GM12878 (cell line): Measurements from ENCODE around the gene FAM193B. TPM values are rescaled to one million over a fixed set of nuclear protein-coding genes. Genes with fewer than 3 reads are reported as not detected.

ENCODE experiments used
- ATAC-seq: fragments of 200-7000 bp; cut with Tn5 transposase; 3 replicates; pipeline ENCODE4 v1.9.1; 2020; ENCODE audit warnings: mild to moderate bottlenecking, moderate library complexity
- BruUV-seq: library from RNA; stranded (reverse); fragments of 400-500 nt; replicated peaks from 2 replicates; lab custom pipeline; 2021; lab: Mats Ljungman, UMichigan
- CTCF ChIA-PET: fragments of 300-600 bp; sonication (Branson Sonifier 250); formaldehyde crosslinking; extraction: SDS; loops from one replicate; lab custom pipeline; 2021; ENCODE audit warnings: inconsistent platforms; lab: Yijun Ruan, JAX
- POLR2A ChIA-PET: fragments of 350-600 bp; formaldehyde crosslinking; extraction: SDS; loops from one replicate; lab custom pipeline; 2021; ENCODE audit warnings: inconsistent platforms; lab: Charles Lee
- RAD21 ChIA-PET: fragments of 300-600 bp; sonication (Branson Sonifier 250); formaldehyde crosslinking; loops from one replicate; lab custom pipeline; 2023; ENCODE audit warnings: antibody characterized with exemption; ENCODE audit not compliant: unreplicated experiment; lab: Charles Lee
- SMC1A ChIA-PET: fragments of 300-600 bp; sonication (Branson Sonifier 250); formaldehyde crosslinking; loops from one replicate; lab custom pipeline; 2023; ENCODE audit not compliant: unreplicated experiment, uncharacterized antibody; lab: Charles Lee
- DNase-seq: peaks from one replicate; pipeline ENCODE4 v3.0.0-alpha.2; 2011; ENCODE audit warnings: low read depth, low spot score
- FAIRE-seq: peaks from 3 replicates; lab custom pipeline; 2011; peaks lifted over from hg19 to GRCh38; lab: Jason Lieb, UNC
- H2AFZ ChIP-seq: 2 replicates; pipeline ENCODE4 v1.6.0; 2011; ENCODE audit warnings: low read depth, low read length, control low read depth; ENCODE audit not compliant: control insufficient read depth
- H3K27ac ChIP-seq: 2 replicates; pipeline ENCODE4 v1.5.1; 2011; ENCODE audit warnings: control low read depth; ENCODE audit not compliant: control insufficient read depth, insufficient read depth
- H3K27me3 ChIP-seq, 2 experiments: replicated peaks in 1 of 2; 2 replicates each; pipeline versions ENCODE4 v1.6.0 to v1.6.1; 2011; ENCODE audit warnings: low read length in 1 of 2; ENCODE audit not compliant: control insufficient read depth in 2 of 2, insufficient read depth in 2 of 2
- H3K36me3 ChIP-seq, 2 experiments: 2 replicates each; pipeline ENCODE4 v1.5.1; 2011; ENCODE audit warnings: low read length in 1 of 2; ENCODE audit not compliant: control insufficient read depth in 2 of 2, insufficient read depth in 2 of 2
- H3K4me1 ChIP-seq: 2 replicates; pipeline ENCODE4 v1.6.1; 2011; ENCODE audit warnings: mild to moderate bottlenecking, low read length, moderate library complexity, mixed read lengths; ENCODE audit not compliant: control insufficient read depth, insufficient read depth
- H3K4me2 ChIP-seq: 2 replicates; pipeline ENCODE4 v1.6.0; 2011; ENCODE audit warnings: control low read depth; ENCODE audit not compliant: control insufficient read depth, insufficient read depth
- H3K4me3 ChIP-seq: fragments of 200-600 bp; sonication (generic); 2 replicates; pipeline ENCODE4 v1.5.1; 2016
- H3K79me2 ChIP-seq: 2 replicates; pipeline ENCODE4 v1.6.0; 2011; ENCODE audit warnings: low read length; ENCODE audit not compliant: control insufficient read depth, insufficient read depth
- H3K9ac ChIP-seq: 2 replicates; pipeline ENCODE4 v1.8.0; 2011; ENCODE audit warnings: low read length, control low read depth, mixed read lengths; ENCODE audit not compliant: control insufficient read depth, insufficient read depth
- H3K9me3 ChIP-seq: replicated peaks from 3 replicates; pipeline ENCODE4 v1.5.1; 2011; ENCODE audit warnings: mild to moderate bottlenecking, low read length; ENCODE audit not compliant: control insufficient read depth, insufficient read depth
- H4K20me1 ChIP-seq: 2 replicates; pipeline ENCODE4 v1.6.0; 2011; ENCODE audit not compliant: control insufficient read depth, insufficient read depth
- ATF2 ChIP-seq: IDR thresholded peaks from 2 replicates; pipeline ENCODE4 v1.6.1; 2012; ENCODE audit warnings: low read length, inconsistent platforms
- BCL11A ChIP-seq: IDR thresholded peaks from 2 replicates; pipeline ENCODE4 v1.6.1; 2011; ENCODE audit warnings: low read depth, low read length
- BHLHE40 ChIP-seq, 2 experiments: fragments of 450-650 bp in 1 of 2; IDR thresholded peaks; 2 replicates each; pipeline ENCODE4 v1.6.1; 2011 to 2017; ENCODE audit warnings: low read depth in 2 of 2, borderline replicate concordance in 1 of 2, improper control_type of control experiment in 1 of 2, low read length in 1 of 2, mild to moderate bottlenecking in 1 of 2
- BMI1 ChIP-seq: fragments of 450-650 bp; IDR thresholded peaks from 2 replicates; pipeline ENCODE4 v1.6.1; 2016; ENCODE audit warnings: mild to moderate bottlenecking, moderate library complexity, borderline replicate concordance
- CBFB ChIP-seq: IDR thresholded peaks from 2 replicates; pipeline ENCODE4 v1.6.1; 2016; ENCODE audit warnings: antibody characterized with exemption, low read depth
- CREB1 ChIP-seq: IDR thresholded peaks from 2 replicates; pipeline ENCODE4 v1.6.1; 2012; ENCODE audit warnings: low read depth, mild to moderate bottlenecking, inconsistent platforms
- DPF2 ChIP-seq: fragments of 450-650 bp; IDR thresholded peaks from 2 replicates; pipeline ENCODE4 v1.6.1; 2017; ENCODE audit warnings: mild to moderate bottlenecking
- EGR1 ChIP-seq, 2 experiments: IDR thresholded peaks; 1 replicate in 1 of 2; 2 replicates in 1 of 2; pipeline ENCODE4 v1.6.1; 2011 to 2012; ENCODE audit warnings: low read depth in 2 of 2, low read length in 2 of 2, borderline replicate concordance in 1 of 2, mild to moderate bottlenecking in 1 of 2, moderate library complexity in 1 of 2
- EP300 ChIP-seq, 2 experiments: fragments of 150-350 bp in 1 of 2; IDR thresholded peaks; 2 replicates each; pipeline ENCODE4 v1.6.1; 2011 to 2012; ENCODE audit warnings: low read depth in 2 of 2, low read length in 2 of 2, borderline replicate concordance in 1 of 2, improper control_type of control experiment in 1 of 2, inconsistent platforms in 1 of 2; ENCODE audit not compliant: control insufficient read depth in 1 of 2
- HDGF ChIP-seq: fragments of 450-650 bp; IDR thresholded peaks from 2 replicates; pipeline ENCODE4 v1.6.1; 2016; ENCODE audit warnings: antibody characterized with exemption
- MYB ChIP-seq: fragments of 150-350 bp; IDR thresholded peaks from 2 replicates; pipeline ENCODE4 v1.6.1; 2014; ENCODE audit warnings: mild to moderate bottlenecking, low read depth, low read length, borderline replicate concordance
- NBN ChIP-seq: fragments of 450-650 bp; IDR thresholded peaks from 2 replicates; pipeline ENCODE4 v1.6.1; 2016
- PAX5 ChIP-seq: IDR thresholded peaks from 2 replicates; pipeline ENCODE4 v1.6.1; 2011; ENCODE audit warnings: low read depth, low read length, borderline replicate concordance
- POLR2AphosphoS5 ChIP-seq: IDR thresholded peaks from 2 replicates; pipeline ENCODE4 v1.6.1; 2011; ENCODE audit warnings: mild to moderate bottlenecking, low read length, inconsistent platforms
- POU2F2 ChIP-seq: IDR thresholded peaks from 3 replicates; pipeline ENCODE4 v1.6.1; 2011; ENCODE audit warnings: low read depth, mild to moderate bottlenecking, low read length, borderline replicate concordance
- TAF1 ChIP-seq: IDR thresholded peaks from 2 replicates; pipeline ENCODE4 v1.6.1; 2011; ENCODE audit warnings: mild to moderate bottlenecking, low read depth, low read length, borderline replicate concordance
- TCF12 ChIP-seq: IDR thresholded peaks from 2 replicates; pipeline ENCODE4 v1.6.1; 2011; ENCODE audit warnings: low read depth, mild to moderate bottlenecking, low read length
- TCF3 ChIP-seq: IDR thresholded peaks from 2 replicates; pipeline ENCODE4 v1.6.1; 2012; ENCODE audit warnings: low read depth, mild to moderate bottlenecking, low read length, borderline replicate concordance; ENCODE audit not compliant: insufficient read depth
- YY1 ChIP-seq: IDR thresholded peaks from 2 replicates; pipeline ENCODE4 v1.6.1; 2011; ENCODE audit warnings: low read depth, mild to moderate bottlenecking, low read length
- WGBS: methylation state at CpG from one replicate; pipeline ENCODE4 v1.1.6; 2016; ENCODE audit warnings: low lambda C conversion rate; ENCODE audit not compliant: insufficient replicate concordance, insufficient coverage; ENCODE audit errors: missing lambda C conversion rate; 5-methylcytosine and 5-hydroxymethylcytosine counted together
- in situ Hi-C: fragments of 300-500 bp; cut with MboI; formaldehyde crosslinking; loops from 9 replicates; pipeline ENCODE4 v1.14.3; 2018; ENCODE audit warnings: mixed read lengths
- intact Hi-C: fragments of 100-400 bp; cut with micrococcal nuclease; formaldehyde crosslinking; loops from one replicate; pipeline ENCODE4 v1.14.2; 2022; ENCODE audit not compliant: unreplicated experiment
- polyA plus RNA-seq, 11 experiments: library from polyadenylated mRNA; depleted of rRNA in 4 of 11; unstranded in 6 of 11; stranded (reverse) in 5 of 11; fragments of >200 nt; fragmentation: Nextera tagmentation in 4 of 11; fragmentation: Illumina TruSeq in 1 of 11; extraction: Ambion mirVana in 4 of 11; extraction: Trizol in 1 of 11; gene quantifications; 1 replicate in 1 of 11; 2 replicates in 10 of 11; pipeline versions ENCODE4 v1.2.1 to v1.2.3, GENCODE V29; 2011 to 2016; ENCODE audit warnings: inconsistent platforms in 2 of 11, missing spikeins in 2 of 11, low read depth in 1 of 11
- total RNA-seq, 4 experiments: library from RNA; depleted of rRNA in 3 of 4; stranded (reverse); fragments of >200 nt in 3 of 4; fragmentation: Illumina TruSeq in 1 of 4; extraction: Trizol in 1 of 4; gene quantifications; 2 replicates each; pipeline versions ENCODE4 v1.2.1 to v1.2.3, GENCODE V29; 2013 to 2021
- TF ChIP-seq, protein P1 (sequence below): IDR thresholded peaks from 2 replicates; pipeline ENCODE4 v1.6.1; 2011; ENCODE audit warnings: low read depth, low read length, improper control_type of control experiment, borderline replicate concordance

The FAM193B gene
- total and polyA plus RNA-seq, 10 of the 15 experiments (the other 5 are each of a cell fraction or from before 2014, with no cell fraction given), result 3.3 to 47.0 (median 25.1) TPM

DNA sequence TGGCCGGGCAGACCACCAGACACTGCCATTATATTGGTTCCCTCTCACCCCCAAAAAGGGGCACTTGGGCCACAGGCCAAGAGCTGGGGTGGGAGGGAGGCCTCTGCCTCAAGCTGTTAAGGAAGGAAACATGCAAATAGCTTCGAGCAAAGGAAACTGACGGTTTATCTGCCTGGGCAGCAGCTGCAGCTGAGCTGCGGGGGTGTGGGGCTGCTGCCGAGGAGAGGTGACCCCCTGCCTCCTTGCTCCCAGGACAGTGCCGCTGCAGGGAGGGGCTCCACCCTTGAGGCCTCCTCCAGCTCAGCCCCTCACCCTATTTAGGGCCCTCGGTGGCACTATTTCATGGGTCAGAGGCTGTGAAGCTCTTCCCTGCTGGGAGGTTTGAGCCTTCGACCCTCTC lies 45.5 kb downstream of the FAM193B start:
- peaks cover 10 to 38% of the 10 kb centered on the region in 2 experiments; a peak in 3 of 4 replicates for H3K36me3 ChIP-seq
- peaks cover 38% of the 10 kb centered on the region for H3K4me1 ChIP-seq

More for the DNA sequence above, 45.5 kb downstream of the FAM193B start:
- POLR2A ChIA-PET, result interaction anchor here (0.6 to 3.5 kb wide), 18 partner anchors 8 to 791 kb away, joined by 3 to 19 read pairs (median 4); partner anchors contain the start of genes DDX41, LMAN2, PDLIM7 and TMED9
- SMC1A ChIA-PET, result interaction anchor here (0.6 to 2.4 kb wide), 8 partner anchors 10 to 199 kb away, joined by 3 to 10 read pairs (median 5); partner anchors contain the start of gene PDLIM7
- in situ Hi-C loops (no loop called here), intact Hi-C loops (loop anchor here (5.0 to 10.0 kb wide), 2 partner anchors 93 to 394 kb away; partner anchors contain the start of gene B4GALT7)
- WGBS, result 0% methylated on average over 8 of the region's 8 CpGs
- H3K9ac ChIP-seq, result peak overlapping the region; percentile 90
- no peaks in the 10 kb centered on the region for H3K27me3 ChIP-seq
- peaks cover 35% of the 10 kb centered on the region for H3K79me2 ChIP-seq
- no peak overlapping the region; the same call in 1 of the 2 replicates for H2AFZ ChIP-seq
- H3K4me3 ChIP-seq, result peak overlapping the region; percentile 87
- CTCF ChIA-PET, result interaction anchor here (0.6 to 6.2 kb wide), 11 partner anchors 8 to 395 kb away, joined by 3 to 38 read pairs (median 17); partner anchors contain the start of genes PDLIM7 and RGS14
- ATAC-seq (peak; percentile 32), DNase-seq (no peak), FAIRE-seq (peak; percentile 96)
- H3K4me2 ChIP-seq, result peak overlapping the region; percentile 97
- no peaks in the 10 kb centered on the region for H3K9me3 ChIP-seq
- no TSS peak for BruUV-seq
- H3K27ac ChIP-seq, result peak overlapping the region; percentile 87
- no peaks in the 10 kb centered on the region for H4K20me1 ChIP-seq
- RAD21 ChIA-PET, result interaction anchor here (0.8 to 3.4 kb wide), 14 partner anchors 8 to 119 kb away, joined by 3 to 17 read pairs (median 4); partner anchors contain the start of genes GRK6, PDLIM7 and TMED9
- TF ChIP-seq TCF12 (peak; percentile 92), CREB1 (no peak), ATF2 (no peak), BMI1 (no peak), TAF1 (peak; percentile 49; the same call in 1 of the 2 replicates), DPF2 (0 out of 2 replicates have a peak, but pooled peaks have one; percentile 31), NBN (0 out of 2 replicates have a peak, but pooled peaks have one; percentile 7), PAX5 (peak; percentile 22; the same call in 1 of the 2 replicates), EGR1 (IDR thresholded peaks at IDR 0.05; ENCODE audit: borderline replicate concordance in 1 of 2, low read depth in 2 of 2, low read length in 2 of 2) (peak in 1 of 2 experiments; percentile 92; a peak in 2 of 3 replicates), POLR2AphosphoS5 (peak; percentile 83), EP300 (IDR thresholded peaks at IDR 0.05; ENCODE audit: borderline replicate concordance in 1 of 2, control insufficient read depth in 1 of 2, low read depth in 2 of 2, low read length in 2 of 2) (peak in 1 of 2 experiments; percentile 19; a peak in 1 of 4 replicates), POU2F2 (peak; percentile 91; the same call in 2 of the 3 replicates), YY1 (0 out of 2 replicates have a peak, but pooled peaks have one; percentile 28), HDGF (peak; percentile 14; the same call in 1 of the 2 replicates), TCF3 (peak; percentile 91; the same call in 1 of the 2 replicates), MYB (peak; percentile 73; the same call in 1 of the 2 replicates), CBFB (peak; percentile 52; the same call in 1 of the 2 replicates), BHLHE40 (IDR thresholded peaks at IDR 0.05; ENCODE audit: borderline replicate concordance in 1 of 2, low read depth in 2 of 2, low read length in 1 of 2) (peak in 1 of 2 experiments; percentile 34; a peak in 1 of 4 replicates), BCL11A (peak; percentile 37; the same call in 1 of the 2 replicates)
- TF ChIP-seq, protein P1, sequence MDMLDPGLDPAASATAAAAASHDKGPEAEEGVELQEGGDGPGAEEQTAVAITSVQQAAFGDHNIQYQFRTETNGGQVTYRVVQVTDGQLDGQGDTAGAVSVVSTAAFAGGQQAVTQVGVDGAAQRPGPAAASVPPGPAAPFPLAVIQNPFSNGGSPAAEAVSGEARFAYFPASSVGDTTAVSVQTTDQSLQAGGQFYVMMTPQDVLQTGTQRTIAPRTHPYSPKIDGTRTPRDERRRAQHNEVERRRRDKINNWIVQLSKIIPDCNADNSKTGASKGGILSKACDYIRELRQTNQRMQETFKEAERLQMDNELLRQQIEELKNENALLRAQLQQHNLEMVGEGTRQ, result no peak
